ENCODE measurements around the gene B3GALT4.

DNA sequence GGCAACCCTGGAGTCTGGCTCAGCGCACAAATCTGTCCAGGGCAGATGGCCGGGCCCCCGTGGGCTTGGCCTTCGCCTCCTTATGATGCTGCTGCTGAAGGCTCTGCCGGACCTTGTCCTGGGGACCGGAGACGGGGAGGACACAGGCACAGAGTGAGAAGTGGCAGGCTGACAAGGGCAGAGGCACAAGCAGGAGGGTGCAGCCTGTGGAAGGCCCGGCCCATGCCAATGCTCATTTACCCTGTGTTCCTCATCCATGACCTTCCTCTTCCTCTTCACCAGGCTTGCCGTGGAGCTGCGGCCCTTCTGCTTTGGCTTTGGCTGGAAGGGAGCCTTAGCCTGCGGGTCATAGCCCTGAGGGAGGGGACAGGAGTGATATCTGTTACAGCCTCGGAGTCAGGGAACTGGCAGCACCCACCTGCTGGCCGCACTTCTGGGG, 2.4 kb downstream of the B3GALT4 start:
- TF ChIP-seq, protein P1, sequence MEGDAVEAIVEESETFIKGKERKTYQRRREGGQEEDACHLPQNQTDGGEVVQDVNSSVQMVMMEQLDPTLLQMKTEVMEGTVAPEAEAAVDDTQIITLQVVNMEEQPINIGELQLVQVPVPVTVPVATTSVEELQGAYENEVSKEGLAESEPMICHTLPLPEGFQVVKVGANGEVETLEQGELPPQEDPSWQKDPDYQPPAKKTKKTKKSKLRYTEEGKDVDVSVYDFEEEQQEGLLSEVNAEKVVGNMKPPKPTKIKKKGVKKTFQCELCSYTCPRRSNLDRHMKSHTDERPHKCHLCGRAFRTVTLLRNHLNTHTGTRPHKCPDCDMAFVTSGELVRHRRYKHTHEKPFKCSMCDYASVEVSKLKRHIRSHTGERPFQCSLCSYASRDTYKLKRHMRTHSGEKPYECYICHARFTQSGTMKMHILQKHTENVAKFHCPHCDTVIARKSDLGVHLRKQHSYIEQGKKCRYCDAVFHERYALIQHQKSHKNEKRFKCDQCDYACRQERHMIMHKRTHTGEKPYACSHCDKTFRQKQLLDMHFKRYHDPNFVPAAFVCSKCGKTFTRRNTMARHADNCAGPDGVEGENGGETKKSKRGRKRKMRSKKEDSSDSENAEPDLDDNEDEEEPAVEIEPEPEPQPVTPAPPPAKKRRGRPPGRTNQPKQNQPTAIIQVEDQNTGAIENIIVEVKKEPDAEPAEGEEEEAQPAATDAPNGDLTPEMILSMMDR (conservative IDR thresholded peaks at IDR 0.05; ENCODE audit: low read depth, low read length) = no peak
- no peak for TF ChIP-seq EZH2 (IDR thresholded peaks at IDR 0.05; ENCODE audit: low read length, unreplicated experiment)

All from PC-3 (cell line).